NCI-H460 (cell line): ENCODE results near the gene MPZL1. TPM values are rescaled to one million over a fixed set of nuclear protein-coding genes. Genes with fewer than 3 reads are reported as not detected.

Experiments used
- DNase-seq: peaks from one replicate; pipeline ENCODE4 v3.0.0-alpha.2; 2016; ENCODE audit warnings: low read depth; ENCODE audit errors: extremely low read depth
- total RNA-seq: library from RNA; depleted of rRNA; stranded (reverse); fragments of >200 nt; shearing (Covaris generic); gene quantifications from 2 replicates; pipeline ENCODE4 v1.2.3, GENCODE V29; 2014

MPZL1 gene
- total RNA-seq, 1 experiment from 2014 or later, result 106 TPM

DNA sequence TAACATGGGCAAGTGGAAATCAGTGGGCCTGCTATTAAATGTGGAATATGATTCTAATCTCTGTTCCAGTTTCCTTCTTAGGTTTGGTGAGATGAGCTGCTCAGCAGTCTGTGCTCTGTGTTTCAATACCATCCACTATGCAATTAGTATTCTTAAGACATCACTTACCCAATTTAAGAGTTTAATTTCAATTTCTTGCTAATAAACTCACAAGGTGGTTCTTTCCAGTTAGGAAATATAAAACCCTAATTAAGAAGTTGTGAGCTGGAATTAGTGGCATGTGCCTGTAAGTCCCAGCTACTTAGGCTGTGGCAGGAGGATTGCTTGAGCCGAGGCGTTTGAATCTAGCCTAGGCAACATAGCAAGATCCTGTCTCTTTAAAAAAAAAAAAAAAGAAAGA is 51.7 kb downstream of the MPZL1 start:
- DNase-seq, result no peak

- DNase-seq, result no peak
These were observed 52.9 kb downstream of the MPZL1 start for GRCh38 chr1:167774710-167775109.

- no peak for DNase-seq
These were observed 53.4 kb downstream of the MPZL1 start for GRCh38 chr1:167775178-167775577.

DNA sequence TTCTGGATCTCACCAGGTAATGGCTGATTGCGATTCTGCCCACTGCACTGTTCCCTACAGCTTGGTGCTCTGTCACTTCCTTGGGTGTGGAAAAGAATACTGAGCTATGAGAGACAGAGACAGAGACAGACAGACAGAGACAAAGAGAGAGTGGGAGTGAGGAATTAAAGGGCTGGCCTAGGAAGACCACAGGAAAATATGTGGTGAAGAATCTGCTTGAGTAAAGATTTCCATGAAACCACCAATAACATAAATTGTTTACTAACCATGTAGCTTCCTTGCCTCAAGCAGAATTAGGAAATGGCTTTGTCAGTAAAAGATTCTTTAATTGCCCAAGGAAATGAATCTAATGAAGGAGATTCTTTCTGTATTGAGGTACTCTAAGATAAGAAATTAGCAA is 54.4 kb downstream of the MPZL1 start:
- DNase-seq, result no peak

- no peak for DNase-seq
These were observed 55.0 kb downstream of the MPZL1 start for GRCh38 chr1:167776616-167777268.

- no peak for DNase-seq
These were observed 55.5 kb downstream of the MPZL1 start for GRCh38 chr1:167777269-167777650.

GRCh38 chr1:167781558-167781957 is 59.8 kb downstream of the MPZL1 start:
- DNase-seq, result no peak

DNA sequence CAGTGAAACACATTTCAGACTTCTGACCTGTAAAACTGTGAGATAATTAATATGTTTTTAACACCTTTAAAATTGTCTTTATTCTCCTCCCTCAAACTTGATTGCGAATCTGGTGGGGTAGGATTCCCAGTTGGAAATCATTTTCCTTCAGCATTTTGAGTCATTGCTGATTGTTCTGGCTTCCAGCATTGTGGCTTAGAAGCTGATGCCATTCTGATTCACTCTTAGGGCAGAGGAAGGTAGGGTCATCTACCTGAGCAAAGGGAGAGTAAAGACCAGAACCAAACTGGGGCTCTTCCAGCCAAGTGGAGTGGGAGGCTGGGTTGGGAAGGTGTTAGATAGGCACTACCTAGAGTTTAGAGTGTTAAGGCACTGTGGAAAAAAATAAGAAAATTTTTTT is 61.2 kb downstream of the MPZL1 start:
- DNase-seq, result no peak

- DNase-seq, result no peak
These were observed 63.2 kb downstream of the MPZL1 start for GRCh38 chr1:167784876-167785550.

GRCh38 chr1:167786502-167786901 is 64.7 kb downstream of the MPZL1 start:
- no peak for DNase-seq

- no peak for DNase-seq
These were observed 67.7 kb downstream of the MPZL1 start for GRCh38 chr1:167789501-167789900.

- no peak for DNase-seq
These were observed 68.3 kb downstream of the MPZL1 start for GRCh38 chr1:167790117-167790516.

GRCh38 chr1:167791281-167792187 is 69.8 kb downstream of the MPZL1 start:
- no peak for DNase-seq

GRCh38 chr1:167792188-167792565 is 70.4 kb downstream of the MPZL1 start:
- DNase-seq, result no peak

GRCh38 chr1:167794043-167794442 is 72.3 kb downstream of the MPZL1 start:
- no peak for DNase-seq

- DNase-seq, result no peak
These were observed 74.3 kb downstream of the MPZL1 start for GRCh38 chr1:167795810-167796740.

GRCh38 chr1:167797015-167797414 is 75.2 kb downstream of the MPZL1 start:
- DNase-seq, result peak; percentile 37

- no peak for DNase-seq
These were observed 77.2 kb downstream of the MPZL1 start for GRCh38 chr1:167798952-167799351.

DNA sequence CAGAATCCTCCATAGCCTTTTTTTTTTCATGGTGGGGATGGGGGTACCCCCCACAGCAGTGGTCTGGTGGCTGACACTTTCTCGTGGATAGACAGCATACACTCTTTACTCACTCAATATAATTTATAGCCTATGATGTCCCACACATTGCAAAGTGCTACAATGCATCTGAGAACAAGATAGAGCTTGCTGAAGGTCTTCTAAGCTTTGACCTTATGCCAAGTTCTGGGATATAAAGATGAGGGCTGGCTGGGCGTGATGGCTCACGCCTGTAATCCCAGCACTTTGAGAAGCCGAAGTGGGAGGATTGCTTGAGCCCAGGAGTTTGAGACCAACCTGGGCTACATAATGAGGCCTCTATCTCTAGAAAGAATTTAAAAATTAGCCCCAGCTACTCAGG is 78.0 kb downstream of the MPZL1 start:
- DNase-seq, result no peak

DNA sequence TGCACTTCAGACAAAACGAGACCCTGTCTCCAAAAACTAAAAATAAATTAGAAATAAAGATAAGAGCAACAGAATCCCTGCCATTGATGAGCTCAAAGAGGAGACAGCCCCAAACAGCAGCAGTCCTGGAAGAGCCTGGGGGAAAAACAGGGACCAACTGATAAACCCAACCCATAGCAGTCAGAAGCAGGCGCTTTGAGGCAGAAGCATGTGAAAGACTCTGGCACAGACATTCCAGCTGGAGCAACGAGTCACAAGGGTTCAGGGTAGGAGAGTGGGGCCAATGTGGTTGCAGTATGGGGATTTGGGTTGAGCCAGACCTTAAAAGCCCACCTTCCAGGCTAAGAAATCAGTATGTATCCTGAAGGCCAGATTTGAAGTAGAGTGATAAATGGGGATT is 78.5 kb downstream of the MPZL1 start:
- DNase-seq, result no peak

DNA sequence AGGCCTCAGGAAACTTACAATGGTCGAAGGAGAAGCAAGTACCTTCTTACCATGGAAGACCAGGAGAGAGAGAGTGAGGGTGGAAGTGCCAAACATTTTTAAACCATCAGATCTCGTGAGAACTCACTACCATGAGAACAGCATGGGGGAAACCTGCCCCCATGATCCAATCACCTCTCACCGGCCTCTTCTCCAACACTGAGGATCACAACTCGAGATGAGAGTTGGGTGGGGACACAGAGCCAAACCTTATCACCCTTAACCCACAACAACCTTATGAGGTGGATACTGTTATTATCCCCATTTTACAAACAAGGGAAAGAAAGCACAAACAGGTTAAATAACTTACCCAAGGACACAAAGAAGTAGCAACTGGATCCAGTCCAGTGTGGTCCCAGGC is 80.5 kb downstream of the MPZL1 start:
- DNase-seq, result no peak
